HG03342 (cell line): ENCODE data around the gene STX18.
"Not testable (repeated sequence)": the region's sequence is repeated elsewhere in the genome, so short reads cannot be mapped to it uniquely, and the experiment has no call there.

Source experiments
- ATAC-seq: cut with Tn5 transposase; IDR thresholded peaks from one replicate; pipeline ENCODE4 v1.9.1; 2021; ENCODE audit warnings: mild to moderate bottlenecking, moderate library complexity; ENCODE audit not compliant: unreplicated experiment

Gene STX18

DNA sequence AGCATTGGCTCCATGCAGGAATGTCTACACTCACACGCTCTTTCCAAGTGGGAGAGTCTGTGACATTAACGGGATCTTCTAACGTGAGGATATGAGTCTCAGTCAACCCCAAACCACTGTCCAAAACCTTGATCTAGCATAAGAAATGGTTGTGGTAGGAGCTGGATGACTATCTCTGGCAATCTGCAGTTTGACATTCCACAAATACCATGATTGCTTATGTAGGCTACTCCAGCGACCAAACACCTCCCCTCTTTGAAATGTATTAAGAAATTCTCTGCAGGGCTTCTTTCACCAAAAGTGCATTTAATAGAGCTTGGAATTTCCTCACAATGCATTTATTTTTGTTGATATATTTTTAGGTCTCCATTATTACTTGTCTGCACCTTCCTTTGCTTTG lies 14.1 kb upstream of the STX18 start:
- ATAC-seq: no peak

DNA sequence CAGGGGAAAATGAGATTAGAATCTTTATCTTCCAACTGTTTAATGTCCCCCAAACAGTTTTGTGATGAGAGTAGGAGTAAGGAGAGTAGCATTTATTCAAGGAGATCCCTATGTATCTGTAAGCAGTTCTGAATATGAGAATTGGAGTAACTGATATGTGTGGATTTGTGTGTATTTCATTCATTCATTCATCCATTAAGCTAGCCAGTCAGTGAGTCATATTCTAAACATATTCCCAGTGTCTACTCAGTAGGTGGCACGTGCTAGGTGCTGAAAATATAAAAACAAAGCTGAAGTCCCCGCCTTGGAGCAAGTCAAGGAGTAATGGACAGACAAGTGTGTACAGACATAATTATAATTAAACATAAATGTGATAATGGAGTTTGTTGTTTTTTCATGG lies 12.4 kb upstream of the STX18 start:
- ATAC-seq: no peak

DNA sequence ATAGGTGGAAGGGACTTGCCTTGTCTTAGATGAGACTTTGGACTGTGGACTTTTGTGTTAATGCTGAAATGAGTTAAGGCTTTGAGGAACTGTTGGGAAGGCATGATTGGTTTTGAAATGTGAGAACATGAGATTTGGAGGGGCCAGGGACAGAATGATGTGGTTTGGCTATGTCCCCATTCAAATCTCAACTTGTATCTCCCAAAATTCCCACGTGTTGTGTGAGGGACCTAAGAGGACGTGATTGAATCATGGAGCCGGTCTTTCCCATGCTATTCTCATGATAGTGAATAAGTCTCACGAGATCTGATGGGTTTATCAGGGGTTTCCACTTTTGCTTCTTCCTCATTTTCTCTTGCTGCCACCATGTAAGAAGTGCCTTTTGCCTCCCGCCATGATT lies 10.2 kb upstream of the STX18 start:
- ATAC-seq: not testable (repeated sequence)

DNA sequence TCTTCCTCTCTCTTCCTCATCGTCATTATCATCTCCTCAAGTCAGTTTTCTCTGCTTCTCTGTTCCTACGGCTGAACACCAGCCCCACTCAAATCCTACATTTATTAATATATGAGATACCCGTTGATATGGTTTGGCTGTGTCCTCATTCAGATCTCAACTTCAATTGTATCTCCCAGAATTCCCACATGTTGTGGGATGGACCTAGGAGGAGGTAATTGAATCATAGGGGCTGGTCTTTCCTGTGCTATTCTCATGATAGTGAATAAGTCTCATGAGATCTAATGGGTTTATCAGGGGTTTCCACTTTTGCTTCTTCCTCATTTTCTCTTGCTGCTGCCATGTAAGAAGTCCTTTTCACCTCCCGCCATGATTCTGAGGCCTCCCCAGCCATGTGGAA lies 8.3 kb upstream of the STX18 start:
- not testable (repeated sequence) for ATAC-seq

DNA sequence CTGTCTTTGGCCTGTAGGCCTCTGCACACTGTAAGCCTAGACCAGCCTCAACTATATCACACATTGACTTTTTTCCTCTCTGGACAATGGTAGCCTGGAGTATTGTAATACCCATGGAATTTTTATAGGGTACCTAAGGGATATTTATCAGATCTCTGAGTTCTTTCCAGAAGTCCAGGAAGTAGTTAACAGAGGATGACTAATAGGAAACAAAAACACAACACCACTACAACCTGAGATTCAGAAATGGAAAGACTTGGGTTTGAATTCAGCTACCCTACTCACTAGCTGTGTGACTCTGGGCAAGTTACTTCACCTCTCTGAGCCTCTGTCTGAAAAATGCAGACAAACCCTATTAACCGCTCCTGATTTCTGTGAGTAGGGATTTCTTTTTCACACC lies 7.7 kb upstream of the STX18 start:
- ATAC-seq: no peak

DNA sequence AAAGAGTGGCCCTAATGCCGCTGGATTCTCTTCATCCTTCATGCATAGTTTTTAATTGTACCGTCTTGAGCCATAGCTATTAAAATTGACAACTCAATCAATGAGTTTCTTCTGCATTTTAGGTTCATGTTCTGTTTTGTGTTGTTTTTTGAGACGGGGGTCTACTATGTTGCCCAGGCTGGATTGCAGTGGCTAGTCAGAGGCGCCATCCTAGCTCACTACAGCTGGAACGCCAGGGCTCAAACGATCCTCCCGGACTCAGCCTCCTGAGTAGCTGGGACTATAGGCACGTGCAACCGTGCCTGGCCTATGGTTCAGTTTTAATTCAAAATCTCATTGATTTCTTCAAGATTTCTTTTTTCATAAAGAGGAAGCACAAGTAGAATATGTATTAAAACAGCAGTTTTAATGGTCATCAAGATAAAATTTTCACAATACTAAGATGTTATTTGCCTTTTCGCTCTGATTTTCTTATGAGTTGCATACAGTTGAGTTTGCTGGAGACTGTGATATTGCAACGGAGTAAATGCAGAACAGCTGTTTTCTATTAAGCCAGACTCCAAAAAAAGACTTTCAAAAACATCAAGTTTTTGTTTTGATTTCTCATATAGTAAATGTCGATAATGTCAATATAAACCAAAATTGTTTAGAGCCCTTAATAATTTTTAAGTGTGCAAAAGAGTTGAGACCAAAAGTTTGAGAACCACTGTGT lies 1.1 kb upstream of the STX18 start:
- no peak for ATAC-seq

DNA sequence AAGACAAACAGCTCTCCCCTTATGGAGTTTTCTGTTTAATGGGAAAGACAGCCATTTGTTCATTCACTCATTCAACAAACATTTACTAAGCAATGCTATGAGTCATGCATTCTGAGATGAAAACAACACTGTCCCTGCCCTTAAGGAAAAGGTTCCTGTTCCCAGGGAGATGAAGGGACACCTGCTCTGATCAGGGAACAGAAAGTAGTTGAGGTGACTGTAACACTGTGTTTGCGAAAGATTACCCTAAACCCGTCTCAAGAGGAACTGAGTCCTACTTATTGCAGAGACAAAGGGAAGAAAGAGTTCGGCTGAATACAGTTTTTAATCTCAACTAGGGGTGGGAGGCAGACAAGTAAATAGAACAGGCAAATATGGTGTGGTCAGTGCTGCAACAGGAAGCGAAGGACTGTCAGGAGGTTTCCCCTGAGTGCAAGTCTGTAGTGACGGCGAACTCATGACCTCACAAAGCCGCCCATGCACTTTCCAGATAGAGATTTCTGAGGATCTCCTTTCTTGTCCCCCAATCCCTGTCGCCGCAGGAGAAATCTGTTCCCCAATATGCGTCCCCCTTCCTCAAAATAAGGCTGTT lies 712 bp downstream of the STX18 start:
- ATAC-seq: peak; percentile 47

DNA sequence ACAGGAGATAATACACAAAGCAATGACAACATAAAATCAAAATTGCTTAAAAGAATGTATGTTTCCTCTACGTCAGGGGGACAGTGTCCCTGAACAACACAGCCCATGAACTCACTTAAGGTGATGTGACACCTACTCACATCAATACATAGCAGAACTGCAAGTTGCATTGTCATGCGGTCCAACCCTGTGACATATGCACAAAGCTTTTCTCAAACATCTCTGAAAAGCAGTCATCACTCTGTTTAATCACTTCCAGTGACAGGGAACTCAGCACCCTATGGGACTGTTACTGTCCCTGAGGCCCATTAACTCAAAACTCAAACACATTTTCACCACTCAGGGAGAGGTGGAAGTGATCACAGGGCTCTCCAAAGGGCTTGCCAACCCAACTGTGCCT lies 2.4 kb downstream of the STX18 start:
- no peak for ATAC-seq

DNA sequence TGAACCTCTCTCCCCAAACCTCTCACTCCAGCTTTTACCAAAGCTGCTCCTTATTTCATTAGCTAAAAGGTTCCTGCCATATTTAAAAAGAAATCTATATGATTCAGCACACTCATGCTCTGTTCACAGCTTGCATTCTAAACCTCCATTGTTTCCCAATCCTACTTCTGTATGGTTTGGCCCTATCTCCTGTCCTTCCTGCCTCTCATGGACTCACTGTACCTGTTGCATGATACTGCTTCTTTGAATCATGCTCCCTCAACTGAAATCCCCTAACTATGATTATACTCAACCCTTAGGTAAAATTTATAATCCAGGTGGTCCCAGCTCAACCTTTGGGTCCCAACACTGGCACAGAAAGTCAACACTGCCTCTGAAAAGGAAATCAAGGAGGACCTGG lies 6.3 kb downstream of the STX18 start:
- no peak for ATAC-seq

DNA sequence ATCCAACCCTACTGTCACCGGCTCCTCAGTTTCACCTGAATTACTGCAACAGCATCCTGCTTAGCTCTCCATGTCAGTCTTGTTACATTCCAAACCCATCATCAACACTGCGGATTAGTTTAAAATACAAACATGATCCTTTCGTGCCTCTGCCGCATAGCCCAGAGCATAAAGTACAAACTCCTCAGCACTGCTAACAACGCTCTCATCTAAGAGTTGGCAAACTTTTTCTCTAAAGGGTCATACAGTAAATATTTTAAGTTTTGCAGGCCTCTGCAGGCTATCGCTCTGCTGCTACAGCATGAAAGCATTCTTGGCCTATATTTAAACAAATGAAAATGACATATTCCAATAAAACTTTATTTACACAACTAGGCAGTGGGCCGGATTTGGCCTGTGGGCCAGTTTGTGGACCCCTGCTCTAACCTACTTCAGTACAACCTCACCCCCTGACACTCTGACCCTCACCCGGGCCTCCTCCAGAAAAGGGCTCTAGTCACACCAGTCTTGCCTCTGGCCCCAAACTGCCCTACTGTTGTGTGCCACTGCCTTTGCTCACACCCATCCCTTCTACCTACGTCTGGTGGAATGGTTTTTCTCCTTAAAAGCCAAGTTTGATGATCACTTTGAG lies 7.2 kb downstream of the STX18 start:
- ATAC-seq: no peak

DNA sequence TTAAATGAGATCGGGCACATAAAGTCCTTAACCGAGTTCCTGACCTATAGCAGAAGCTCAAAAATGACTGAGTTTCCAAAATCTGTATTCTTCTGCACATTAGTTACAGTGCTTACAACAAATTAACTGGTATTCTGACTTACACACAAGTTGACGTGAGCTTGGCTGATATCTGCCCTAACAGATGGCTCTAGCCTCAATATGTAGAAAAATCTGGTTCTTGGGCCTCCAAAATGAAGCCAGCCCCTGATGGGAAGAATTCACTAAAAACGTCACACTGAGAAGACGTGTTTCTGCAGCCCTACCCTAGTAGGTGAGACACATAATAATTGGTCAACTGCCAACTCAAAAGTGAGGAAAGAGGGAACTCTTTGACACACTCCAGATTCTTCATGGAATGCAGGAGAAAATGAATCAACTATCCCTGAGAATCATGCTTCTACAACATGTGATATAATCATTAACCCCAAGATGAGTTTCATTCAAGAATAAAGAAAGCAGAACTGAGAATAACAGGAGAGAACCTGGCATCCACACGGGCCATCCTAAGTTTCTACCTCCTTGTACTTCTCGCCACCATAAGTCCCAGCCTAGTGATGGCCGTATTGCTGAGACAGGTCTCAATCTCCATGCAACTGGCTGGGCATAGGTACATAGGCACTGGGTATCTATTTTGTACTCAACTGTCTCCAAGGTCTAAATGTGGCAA lies 8.2 kb downstream of the STX18 start:
- no peak for ATAC-seq

DNA sequence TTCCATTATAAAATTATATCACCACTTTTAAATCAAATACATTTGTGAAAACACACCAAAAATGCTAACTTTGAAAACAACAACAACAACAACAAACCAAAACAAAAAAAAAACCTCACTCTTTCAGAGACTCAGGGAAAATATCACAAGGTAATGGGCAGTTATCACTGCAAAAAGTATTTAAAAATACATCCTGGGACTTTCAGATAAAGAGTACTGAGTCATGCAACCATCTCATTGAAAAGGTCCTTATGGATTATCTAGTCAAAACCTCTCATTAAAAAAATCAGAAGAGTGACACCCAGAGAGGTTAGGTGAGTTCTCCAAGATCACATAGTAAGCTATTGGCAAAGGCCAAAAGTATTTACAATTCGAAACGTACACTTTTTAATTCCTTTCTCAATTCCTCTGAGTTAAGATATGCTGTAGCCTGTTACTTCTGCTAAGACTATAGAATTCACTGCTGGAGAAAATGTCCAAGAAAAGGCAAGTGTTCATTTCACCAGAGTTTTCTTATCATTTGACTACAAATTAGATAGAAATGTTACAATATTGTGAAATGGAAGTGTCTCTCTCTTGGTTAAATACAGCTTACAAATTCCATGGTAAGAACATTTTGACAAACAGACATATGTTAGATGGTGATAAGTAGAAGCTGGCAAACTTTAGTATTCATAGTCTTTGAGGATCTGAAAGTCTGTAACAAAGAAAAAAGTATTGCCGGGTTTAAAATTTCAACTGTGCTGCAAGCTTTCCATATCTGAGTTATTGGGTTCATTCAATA lies 9.3 kb downstream of the STX18 start:
- ATAC-seq: no peak

DNA sequence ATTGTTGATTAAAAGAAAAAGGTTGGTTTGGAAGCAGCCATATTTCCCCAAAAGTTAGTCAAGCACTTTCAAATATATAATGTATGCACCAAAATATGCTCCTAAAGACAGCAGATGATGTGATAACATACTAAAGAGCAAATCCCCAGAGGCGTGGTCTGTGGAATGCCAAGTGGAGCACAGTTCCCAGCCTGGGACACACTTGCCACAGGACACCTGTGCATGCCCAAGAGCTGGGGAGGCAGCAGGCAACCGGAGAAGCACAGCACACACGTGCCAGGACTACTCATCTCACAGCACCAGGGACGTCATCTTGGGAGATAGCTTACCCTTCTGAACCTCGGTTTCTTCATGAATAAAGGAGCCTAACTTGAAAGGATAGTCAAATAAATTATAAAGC lies 12.5 kb downstream of the STX18 start:
- ATAC-seq: no peak

DNA sequence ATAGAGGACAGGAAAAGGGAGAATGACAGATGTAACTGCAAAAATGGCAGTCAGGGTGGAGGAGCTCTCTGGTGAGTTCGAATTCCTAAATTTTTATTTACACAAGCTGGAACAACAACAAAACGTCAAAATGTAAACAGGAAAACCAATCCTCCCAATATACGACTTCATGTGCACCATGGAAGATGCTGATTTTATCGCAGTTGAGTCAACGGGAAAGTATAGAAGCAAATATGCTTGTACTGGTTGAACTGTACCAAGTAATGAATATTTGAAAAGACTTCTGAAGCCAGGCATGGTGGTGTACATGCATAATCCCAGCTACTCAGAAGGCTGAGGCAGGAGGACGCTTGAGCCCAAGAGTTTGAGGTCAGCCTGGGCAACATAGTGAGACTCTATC lies 15.4 kb downstream of the STX18 start:
- ATAC-seq: no peak

DNA sequence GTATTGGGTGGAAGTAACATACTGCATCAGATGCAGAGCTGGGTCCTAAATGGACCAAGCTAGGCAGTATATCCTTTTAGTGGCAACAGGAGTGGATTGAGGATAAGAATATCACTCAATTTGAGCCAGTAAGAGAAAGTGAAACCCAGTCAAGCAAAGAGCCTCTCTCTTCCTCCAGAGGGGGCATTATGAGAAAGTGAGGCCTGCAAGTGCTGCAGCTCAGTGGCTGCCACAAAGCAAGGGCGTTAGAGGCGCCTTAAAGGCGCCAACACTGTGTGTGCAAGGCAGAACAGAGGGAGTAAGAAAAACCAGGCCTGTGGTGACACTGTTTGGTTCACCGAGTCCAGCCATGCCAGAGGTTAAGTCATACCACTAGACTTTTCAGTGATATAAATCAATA lies 17.5 kb downstream of the STX18 start:
- ATAC-seq: peak; percentile 99

DNA sequence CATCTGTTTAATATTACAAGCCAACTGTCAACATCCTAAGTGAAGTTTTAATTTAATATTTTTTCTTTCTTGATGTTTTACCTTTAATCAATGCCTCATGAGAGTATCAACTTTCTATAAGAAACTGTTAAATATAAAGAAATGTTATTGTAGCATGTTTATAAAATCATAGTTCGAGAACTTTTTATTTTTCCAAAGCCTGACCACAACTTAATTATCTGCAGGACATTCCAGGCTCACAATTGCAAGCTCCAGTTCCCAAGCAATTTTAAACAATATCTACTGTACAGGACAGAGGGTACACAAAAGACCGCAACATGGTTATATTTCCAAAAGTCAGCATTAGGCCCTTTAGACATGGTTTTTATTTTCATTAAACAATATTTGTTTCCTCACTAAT lies 20.1 kb downstream of the STX18 start:
- ATAC-seq: no peak

DNA sequence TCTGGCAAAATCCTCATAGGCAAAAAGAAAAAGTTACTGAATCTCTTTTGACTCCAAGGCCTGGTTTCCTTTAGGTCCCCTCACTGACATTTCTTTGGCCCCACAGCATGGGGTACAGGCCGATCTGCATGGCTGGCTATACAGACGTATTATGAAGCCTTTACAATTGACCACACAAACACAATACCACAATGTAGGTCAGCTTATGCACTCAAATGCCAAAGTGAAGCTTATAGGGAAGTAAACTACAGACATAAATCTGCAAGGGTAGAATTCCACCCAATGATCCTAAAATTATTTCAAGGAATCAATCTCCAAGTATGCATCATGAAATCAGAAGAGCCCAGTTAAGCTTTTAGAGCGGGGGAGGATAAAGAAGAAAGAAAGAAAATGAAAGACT lies 20.7 kb downstream of the STX18 start:
- ATAC-seq: no peak

DNA sequence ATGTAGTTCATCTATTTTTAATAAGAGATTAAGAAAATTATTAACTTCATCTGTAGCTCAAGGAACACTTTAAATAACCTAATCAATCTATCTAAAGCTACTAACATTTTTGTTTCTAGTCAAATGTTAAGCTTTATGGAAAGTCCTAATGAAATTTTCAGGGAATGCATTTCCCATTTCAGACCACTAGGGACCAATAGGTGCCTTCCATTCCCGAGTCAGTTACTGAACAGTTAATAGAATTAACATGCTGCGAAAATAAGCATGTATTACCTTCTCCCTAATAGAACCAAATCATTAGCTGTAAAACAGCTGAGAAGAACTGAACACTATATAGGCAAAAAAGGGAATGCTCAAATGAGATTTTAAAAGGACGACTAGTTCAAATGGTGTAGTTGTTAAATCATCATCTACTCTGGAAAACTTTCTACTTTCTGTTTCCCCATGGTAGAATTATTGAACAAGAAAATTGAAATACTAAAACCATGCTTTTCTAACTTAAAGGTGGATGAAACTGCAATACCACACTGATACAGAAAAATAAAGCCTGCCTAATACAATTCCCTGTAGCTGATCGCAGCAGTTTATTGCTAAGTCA lies 22.5 kb downstream of the STX18 start:
- ATAC-seq: no peak

DNA sequence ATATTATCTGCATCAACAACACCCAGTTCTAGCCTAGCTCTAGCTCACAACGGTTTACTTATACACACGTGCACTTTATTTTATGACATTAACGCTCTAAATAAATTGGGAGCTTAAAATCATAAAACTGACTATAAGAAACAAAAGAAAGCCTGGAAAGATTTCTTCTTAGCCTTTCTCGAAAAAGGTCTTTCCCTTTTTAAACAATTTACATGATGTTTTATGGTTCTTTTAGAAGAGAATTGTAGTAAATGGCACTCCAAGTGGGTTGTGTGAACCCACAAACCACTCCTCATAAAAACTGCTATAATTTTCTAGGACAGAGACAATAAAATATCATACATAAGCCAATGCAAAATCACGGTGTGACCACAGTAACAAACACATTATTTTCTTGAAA lies 23.1 kb downstream of the STX18 start:
- ATAC-seq: no peak

DNA sequence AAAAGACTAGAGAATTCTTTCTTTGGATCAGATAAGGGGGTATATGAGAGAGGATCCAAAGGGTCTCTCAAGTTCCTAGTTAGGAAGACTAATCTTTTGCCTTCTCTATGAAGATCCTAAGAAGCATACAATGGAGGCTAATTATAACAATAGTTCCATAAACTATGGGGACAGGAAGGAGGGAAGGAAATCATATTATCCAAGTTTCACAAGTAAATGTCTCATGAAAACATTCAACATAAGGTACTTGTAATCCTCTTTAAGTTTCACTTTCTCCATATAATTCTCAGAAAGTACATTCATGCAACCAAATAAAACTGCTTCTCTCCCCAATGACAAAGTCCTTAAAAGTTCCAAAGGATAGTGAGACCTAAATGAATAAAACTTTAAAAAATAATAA lies 27.1 kb downstream of the STX18 start:
- no peak for ATAC-seq

DNA sequence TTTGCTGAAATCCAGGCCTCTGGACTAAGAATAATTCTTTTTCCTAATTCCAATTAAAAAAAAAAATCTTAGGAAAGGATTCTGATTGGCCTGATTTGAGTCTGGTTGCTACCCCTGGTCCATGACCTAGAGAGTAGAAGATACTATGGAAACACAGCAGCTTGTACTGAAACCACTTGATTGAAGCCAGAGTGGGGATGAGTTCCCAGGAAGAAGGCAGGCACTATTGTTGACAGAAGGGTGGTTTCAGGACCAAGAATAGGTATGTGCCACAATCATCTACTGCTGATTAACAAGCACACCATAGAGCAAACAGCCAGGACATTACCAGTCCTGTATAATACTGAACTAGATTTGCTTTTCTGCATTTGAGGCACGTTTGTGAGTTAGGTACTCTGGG lies 29.6 kb downstream of the STX18 start:
- no peak for ATAC-seq
